Erythroblast (primary cell): ENCODE measurements around the gene KRTAP27-1.

ENCODE experiments used
- GATA1 ChIP-seq: IDR thresholded peaks from 2 replicates; pipeline ENCODE4 v1.6.1; 2011; ENCODE audit warnings: low read depth, mild to moderate bottlenecking, control low read depth, low read length, moderate library complexity
- POLR2A ChIP-seq: IDR thresholded peaks from 2 replicates; pipeline ENCODE4 v1.6.1; 2011; ENCODE audit warnings: mild to moderate bottlenecking, low read length

- TF ChIP-seq POLR2A, result no peak
- no peak for TF ChIP-seq GATA1
These were observed 898 bp downstream of the KRTAP27-1 start for GRCh38 chr21:30336596-30336995.
